Superior temporal gyrus (tissue), 1 donor: ENCODE measurements around the gene CCDC197.

Experiments used
- DNase-seq: peaks from one replicate; pipeline ENCODE4 v3.0.0-alpha.2; 2016; ENCODE audit errors: extremely low spot score

The CCDC197 gene

GRCh38 chr14:93999573-93999972 lies 2.5 kb downstream of the CCDC197 start:
- DNase-seq = no peak

DNA sequence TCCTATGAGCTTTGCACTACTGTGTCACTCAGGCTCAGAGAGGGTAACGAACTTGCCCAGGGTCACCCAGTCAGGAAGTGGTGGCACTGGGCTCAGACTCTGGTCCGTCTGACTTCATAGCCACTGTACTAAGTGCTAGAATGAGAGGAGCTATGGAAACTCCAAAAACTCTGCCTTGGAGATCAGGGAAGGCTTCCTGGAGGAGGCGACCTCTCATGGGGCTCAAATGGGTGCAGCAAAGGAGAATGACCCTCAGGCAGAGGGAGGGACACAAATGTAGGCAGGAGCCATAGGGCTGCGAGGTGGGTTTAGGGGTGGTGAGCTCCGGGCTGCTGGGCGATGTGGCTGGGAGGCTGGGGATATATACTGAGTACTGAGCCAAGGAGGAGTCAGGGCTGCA lies 3.2 kb downstream of the CCDC197 start:
- no peak for DNase-seq

GRCh38 chr14:94001016-94001415 lies 3.9 kb downstream of the CCDC197 start:
- no peak for DNase-seq

DNA sequence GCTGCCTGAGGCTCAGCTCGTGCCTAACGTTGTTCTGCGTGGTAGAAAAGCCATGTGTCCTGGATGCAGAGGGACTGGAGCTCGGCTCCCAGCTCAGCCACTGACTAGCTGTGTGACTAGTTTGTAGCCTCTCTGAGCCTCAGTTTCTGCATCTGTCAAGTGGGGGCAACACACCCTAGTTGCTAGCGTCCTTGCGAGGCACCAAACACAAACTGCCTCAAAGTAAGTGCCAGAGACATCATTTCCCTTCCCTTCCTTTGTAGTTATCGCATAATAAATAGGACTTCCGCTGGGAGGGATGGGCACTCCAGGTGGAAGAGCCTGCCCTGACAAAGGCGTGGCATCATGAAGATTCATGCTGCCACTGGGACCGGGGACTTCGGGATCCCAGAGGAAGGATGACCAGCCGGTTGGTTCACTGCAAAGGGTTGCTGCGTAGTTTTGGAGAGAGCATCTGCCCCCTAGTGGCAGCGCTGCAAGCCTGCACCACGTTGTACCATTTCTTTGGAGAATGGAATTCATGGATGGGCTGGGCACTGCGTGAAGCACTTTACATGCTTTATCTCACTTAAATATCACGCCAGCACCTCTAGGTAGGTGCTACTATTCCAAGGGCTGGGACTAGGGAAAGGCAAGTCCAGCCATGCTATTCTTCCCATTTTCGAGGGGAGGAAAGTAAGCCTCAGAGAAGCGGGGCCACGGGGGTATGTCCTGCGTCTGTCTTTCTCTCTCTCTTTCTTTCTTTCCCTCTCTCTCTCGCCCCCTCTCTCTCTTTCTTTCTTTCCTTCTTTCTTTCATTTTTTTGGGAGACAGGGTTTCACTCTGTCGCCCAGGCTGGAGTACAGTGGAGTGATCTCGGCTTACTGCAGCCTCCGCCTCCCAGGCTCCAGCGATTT lies 4.6 kb downstream of the CCDC197 start:
- DNase-seq = peak; percentile 88

DNA sequence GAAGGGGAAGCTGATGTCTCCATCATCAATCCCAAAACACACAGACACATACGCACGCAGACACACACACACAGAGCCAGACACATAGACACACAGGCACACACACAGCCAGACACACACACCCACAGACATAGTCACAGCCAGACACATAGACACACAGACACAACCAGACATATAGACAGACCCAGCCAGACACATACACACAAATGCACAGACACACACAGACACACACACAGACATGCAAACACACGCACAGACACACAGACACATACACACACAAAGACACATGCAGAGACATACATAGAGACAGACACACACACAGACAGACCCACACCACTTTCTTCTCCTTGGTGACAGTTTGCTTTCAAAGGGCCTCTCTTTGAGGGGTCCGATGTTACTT lies 6.3 kb downstream of the CCDC197 start:
- DNase-seq = no peak

- no peak for DNase-seq
Measured at GRCh38 chr14:94004015-94004414, 6.9 kb downstream of the CCDC197 start.

DNA sequence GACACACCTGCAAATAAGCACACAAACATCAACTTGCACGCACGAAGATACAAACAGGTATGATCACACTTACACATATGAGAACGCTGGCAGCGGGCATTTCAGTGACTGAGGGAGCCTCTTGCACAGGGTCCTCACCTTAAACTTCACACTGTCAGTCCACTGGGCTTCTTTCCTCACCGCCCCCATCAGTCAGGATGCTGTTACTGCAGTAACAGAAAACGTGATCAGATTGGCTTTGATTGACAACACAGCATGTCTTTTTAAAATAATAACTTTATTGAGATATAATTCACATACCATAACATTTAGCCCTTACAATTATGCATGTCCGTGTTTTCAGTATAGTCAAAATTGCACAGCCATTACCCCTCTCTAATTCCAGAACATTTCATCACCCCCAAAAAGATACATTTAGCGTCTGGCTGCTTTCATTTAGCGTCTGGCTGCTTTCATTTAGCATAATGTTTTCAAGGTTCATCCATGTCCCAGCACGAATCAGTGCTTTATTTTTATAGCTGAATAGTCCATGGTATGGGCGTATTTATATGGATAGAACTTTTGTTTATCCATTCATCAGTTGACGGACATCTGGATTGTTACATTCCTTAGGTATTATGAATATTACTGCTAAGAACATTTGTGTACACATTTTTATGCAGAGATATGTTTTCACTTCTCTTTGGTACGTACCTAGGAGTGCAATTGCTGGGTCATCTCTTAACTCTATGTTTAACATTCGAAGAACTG lies 8.4 kb downstream of the CCDC197 start:
- no peak for DNase-seq

DNA sequence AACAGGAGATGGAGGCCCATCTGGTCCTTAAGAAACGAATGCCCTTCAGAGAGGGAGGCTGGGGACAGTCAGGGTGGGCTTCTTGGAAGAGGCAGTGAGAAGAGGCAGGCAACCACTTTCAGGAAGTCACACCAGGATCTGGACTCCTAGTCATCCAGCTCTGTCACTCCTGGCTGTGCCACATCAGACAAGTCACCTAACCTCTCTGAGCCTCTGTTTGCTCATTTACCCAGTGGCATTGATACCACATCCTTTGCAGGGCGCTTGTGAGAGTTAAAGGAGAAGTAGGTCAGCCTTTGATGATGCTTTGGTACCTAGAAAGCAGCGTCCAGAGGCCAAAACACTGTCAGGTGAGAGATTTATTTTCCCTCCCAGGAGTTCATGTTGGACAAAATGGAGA lies 11.1 kb downstream of the CCDC197 start:
- no peak for DNase-seq

DNA sequence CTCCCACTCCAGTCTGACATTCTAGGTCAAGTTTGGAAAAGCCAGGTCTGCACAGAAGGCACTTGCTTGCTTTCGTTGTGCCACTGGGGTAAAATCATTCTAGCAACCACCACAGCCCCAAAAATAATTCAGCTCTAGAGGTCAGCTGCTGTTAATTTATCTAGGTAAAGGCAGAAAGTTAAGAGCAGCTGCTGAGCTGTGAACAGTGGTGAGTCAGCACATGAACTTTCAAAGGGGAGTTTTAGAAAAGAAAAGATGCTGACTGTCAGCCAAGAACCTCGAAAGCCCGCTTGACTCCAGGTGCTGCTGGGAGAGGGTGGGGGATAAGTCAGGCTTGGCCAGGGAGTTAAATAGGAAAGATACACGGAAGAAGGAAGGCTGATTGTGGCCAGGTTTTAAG lies 12.7 kb downstream of the CCDC197 start:
- DNase-seq = no peak

DNA sequence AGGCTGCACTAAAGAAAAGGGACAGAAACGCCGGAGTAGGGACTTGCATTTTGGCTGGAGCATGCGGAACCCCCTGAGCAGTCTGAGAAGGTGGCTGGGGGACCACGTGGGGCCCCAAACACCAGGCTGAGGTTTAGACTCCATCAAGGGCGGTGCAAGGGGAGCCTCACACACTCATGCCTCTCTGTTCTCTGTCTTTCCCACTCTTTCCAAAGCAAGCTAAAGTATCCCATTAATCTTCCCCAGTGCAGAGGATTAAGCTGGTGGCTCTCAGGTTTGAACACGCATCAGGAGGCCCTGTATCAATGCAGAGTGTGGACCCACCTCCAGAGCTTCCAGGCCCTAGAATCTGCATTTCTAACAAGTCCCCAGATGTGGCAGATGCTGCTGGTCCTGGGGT lies 13.5 kb downstream of the CCDC197 start:
- DNase-seq = no peak

- DNase-seq = no peak
Measured at GRCh38 chr14:94011795-94012194, 14.7 kb downstream of the CCDC197 start.

DNA sequence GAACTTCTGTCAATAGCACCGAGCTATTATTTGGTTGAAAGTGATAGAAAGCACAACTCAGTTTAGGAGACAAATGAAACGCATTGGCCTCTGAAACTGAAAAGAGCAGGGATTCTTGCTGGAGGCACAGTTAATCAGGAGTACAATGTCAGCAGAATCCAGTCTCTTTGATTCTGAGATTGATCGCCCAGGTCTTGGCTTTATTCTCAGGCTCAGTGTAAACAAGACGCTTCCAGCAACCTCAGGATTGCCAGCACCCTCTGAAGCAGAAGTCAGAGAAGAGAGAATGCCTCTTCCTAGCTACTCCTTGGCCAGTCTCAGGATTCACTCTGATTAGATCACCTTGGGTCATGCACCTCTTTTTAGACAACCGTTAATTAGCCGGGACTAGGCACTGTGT lies 17.3 kb downstream of the CCDC197 start:
- no peak for DNase-seq

- DNase-seq = no peak
Measured at GRCh38 chr14:94015223-94015622, 18.1 kb downstream of the CCDC197 start.

DNA sequence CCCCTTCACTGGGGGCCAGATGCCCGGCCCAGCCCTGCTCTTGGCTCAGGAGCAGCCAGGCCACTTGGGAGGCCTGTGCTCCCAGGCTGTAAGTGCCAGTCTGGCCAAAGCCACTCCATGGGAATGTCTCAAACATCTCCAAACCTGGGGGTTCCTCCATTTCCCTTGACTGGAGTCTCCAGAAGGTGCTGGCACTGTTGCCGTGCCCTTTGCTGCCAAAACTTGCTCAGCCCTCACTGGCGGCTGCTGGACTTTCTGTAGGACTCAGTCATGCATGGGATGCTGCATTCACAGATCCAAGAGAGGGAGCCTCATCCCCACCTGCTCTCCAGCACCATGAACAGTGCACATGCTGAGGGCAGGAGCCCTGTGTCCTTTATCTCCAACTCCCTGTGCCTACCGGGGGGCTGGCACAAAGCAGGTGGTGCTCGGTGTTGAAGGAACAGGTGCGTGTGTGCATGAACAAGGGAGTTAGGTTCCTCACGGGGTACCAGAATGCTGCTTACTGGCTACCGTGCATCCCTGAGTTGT lies 19.4 kb downstream of the CCDC197 start:
- DNase-seq = no peak

DNA sequence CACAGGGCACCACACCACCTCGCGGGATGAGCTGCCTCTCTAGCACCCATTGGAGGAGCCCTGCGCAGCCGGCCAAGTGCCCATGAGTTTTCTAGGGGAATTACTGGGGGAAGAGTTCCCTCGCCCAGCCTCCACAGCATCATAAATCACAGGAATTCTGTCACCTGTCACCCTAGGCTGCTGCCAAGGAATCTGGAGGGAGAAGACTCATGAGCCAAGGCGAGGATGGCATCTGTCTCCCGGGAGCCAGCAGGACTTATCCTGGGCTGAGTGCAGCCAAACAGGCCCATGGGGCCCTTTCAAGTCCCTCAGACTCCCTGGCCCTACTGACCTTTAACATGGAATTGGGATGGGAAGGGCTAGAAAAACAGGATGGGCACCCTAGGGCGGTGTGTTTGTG lies 21.2 kb downstream of the CCDC197 start:
- no peak for DNase-seq

- no peak for DNase-seq
Measured at GRCh38 chr14:94019329-94019728, 22.2 kb downstream of the CCDC197 start.

DNA sequence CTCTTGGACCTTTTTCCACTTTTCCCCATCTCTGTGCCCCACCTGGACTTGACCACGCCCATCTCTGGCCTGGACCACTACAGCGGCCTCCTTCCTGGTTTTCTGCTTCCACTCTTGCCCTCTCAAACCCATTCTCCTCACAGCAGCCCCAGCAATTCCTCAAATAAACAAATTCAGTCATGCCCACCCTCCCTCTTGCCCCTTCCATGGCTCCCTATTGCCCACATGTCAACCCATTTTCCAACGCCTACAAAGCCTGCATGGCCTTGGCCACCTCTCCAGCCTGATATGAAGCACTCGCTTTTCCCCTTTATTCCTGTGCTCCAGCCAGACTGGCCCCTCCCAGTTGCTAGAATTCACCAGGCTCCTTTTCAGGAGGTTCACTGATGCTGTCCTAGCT lies 23.2 kb downstream of the CCDC197 start:
- no peak for DNase-seq

GRCh38 chr14:94021001-94021400 lies 23.9 kb downstream of the CCDC197 start:
- no peak for DNase-seq

GRCh38 chr14:94021416-94022157 lies 24.5 kb downstream of the CCDC197 start:
- DNase-seq = no peak

GRCh38 chr14:94022532-94023411 lies 25.7 kb downstream of the CCDC197 start:
- DNase-seq = no peak

DNA sequence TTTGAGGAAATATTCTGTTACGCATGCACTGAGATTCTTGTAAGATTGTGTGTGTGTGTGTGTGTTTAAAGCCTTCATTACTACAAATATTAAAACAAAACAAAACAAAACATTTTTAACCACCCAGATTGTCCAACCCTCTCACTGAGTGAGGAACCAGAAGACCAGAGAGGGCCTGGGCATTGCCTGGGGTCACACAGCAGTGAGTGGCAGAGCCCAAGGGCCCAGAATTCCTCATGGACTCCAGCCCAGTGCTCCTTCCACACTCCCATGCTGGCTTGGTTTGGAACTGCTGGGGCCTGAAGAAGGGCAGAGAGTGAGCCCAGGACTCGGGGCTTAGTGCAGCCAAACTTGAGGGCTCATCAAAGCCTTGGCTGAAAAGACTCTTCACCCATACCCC lies 27.4 kb downstream of the CCDC197 start:
- DNase-seq = no peak
